MM.1S (cell line): ENCODE data around the gene TULP4.

ENCODE experiments used
- EZH2 ChIP-seq: fragments of 300-600 bp; sonication (generic); optimal IDR thresholded peaks from 2 replicates; pipeline ENCODE3; 2017; ENCODE audit warnings: low read depth, mild to moderate bottlenecking, antibody characterized with exemption, low read length, mixed read lengths
- EZH2phosphoT487 ChIP-seq: fragments of 300-600 bp; sonication (generic); IDR thresholded peaks from 2 replicates; pipeline ENCODE4 v1.6.1; 2018; ENCODE audit warnings: antibody characterized with exemption, low read length
- TF ChIP-seq, protein P1 (sequence below): fragments of 300-600 bp; sonication (generic); IDR thresholded peaks from 2 replicates; pipeline ENCODE4 v1.5.1; 2016; ENCODE audit warnings: antibody characterized with exemption, low read length, mixed read lengths

DNA sequence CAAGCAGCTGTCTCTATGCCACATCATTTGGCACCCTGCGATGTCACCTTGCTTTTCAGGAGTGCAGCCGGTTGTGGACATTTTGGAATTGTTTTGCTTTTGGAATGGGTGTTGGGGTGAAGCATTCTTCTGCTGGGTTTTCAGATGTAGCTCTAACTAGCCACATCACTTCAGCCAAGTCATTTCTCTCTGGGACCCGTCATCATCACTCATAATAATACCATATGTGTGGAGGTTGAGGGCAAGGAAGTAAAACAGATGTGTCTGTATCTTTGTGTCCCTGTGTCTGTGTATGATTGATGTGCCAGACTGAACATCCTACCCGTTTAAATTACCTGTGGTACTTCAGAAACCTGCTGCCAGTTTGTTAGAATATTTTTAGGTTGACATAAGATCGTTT lies 49.5 kb upstream of the TULP4 start:
- TF ChIP-seq EZH2phosphoT487, result no peak
- TF ChIP-seq, protein P1, sequence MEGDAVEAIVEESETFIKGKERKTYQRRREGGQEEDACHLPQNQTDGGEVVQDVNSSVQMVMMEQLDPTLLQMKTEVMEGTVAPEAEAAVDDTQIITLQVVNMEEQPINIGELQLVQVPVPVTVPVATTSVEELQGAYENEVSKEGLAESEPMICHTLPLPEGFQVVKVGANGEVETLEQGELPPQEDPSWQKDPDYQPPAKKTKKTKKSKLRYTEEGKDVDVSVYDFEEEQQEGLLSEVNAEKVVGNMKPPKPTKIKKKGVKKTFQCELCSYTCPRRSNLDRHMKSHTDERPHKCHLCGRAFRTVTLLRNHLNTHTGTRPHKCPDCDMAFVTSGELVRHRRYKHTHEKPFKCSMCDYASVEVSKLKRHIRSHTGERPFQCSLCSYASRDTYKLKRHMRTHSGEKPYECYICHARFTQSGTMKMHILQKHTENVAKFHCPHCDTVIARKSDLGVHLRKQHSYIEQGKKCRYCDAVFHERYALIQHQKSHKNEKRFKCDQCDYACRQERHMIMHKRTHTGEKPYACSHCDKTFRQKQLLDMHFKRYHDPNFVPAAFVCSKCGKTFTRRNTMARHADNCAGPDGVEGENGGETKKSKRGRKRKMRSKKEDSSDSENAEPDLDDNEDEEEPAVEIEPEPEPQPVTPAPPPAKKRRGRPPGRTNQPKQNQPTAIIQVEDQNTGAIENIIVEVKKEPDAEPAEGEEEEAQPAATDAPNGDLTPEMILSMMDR, result no peak
- no peak for TF ChIP-seq EZH2
